A673 (cell line): Measurements from ENCODE around the gene TDRKH.

ENCODE experiments used
- CTCF ChIP-seq: fragments of 300-800, 200-600 bp; sonication (generic); conservative IDR thresholded peaks from 2 replicates; pipeline ENCODE4 v1.5.1; 2017; ENCODE audit warnings: low read depth, mild to moderate bottlenecking, antibody characterized with exemption, low read length, moderate library complexity, mixed read lengths
- EZH2 ChIP-seq: fragments of 200-600 bp; sonication (generic); IDR thresholded peaks from 2 replicates; pipeline ENCODE4 v1.6.1; 2017; ENCODE audit warnings: borderline replicate concordance, low read depth, mild to moderate bottlenecking, mixed read lengths, antibody characterized with exemption, low read length; ENCODE audit not compliant: poor library complexity, severe bottlenecking

DNA sequence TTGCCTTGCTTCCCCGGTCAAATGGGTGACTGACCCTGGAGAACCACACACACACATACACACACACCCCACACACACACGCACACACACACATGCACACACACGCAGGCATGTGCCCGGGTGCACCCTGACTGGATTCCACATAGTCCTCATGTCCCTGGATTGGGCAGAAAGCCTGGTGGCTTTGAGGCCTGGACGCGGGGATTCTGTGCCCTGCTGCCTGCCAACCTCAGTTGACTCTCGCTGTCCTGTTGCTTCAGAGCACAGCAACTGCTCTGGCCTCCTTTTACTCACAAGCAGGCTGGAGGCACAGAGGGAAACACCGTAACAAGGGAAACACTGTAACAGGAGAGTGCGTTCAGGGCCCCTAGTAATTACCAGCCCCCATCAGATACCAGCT lies 34.9 kb upstream of the TDRKH start:
- TF ChIP-seq CTCF (no peak), EZH2 (no peak)
